Hepatocyte (in vitro differentiated cells): ENCODE measurements around the gene EPO.
A peak's percentile ranks its signal among the peaks of the same experiment; 100 is the strongest.

ENCODE experiments used
- EZH2 ChIP-seq: fragments of 200-600 bp; sonication (generic); IDR thresholded peaks from 2 replicates; pipeline ENCODE4 v1.6.1; 2016; ENCODE audit warnings: antibody characterized with exemption, mild to moderate bottlenecking, borderline replicate concordance
- TF ChIP-seq, protein P1 (sequence below): fragments of 200-600 bp; sonication (generic); IDR thresholded peaks from 2 replicates; pipeline ENCODE4 v1.5.1; 2016; ENCODE audit warnings: antibody characterized with exemption, mild to moderate bottlenecking; ENCODE audit not compliant: poor library complexity

DNA sequence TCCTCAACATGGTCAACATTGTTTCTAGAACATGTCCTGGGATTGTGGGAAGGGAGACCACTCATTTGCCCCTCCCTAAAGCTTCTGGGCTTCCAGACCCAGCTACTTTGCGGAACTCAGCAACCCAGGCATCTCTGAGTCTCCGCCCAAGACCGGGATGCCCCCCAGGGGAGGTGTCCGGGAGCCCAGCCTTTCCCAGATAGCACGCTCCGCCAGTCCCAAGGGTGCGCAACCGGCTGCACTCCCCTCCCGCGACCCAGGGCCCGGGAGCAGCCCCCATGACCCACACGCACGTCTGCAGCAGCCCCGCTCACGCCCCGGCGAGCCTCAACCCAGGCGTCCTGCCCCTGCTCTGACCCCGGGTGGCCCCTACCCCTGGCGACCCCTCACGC is at the start of gene EPO:
- TF ChIP-seq, protein P1, sequence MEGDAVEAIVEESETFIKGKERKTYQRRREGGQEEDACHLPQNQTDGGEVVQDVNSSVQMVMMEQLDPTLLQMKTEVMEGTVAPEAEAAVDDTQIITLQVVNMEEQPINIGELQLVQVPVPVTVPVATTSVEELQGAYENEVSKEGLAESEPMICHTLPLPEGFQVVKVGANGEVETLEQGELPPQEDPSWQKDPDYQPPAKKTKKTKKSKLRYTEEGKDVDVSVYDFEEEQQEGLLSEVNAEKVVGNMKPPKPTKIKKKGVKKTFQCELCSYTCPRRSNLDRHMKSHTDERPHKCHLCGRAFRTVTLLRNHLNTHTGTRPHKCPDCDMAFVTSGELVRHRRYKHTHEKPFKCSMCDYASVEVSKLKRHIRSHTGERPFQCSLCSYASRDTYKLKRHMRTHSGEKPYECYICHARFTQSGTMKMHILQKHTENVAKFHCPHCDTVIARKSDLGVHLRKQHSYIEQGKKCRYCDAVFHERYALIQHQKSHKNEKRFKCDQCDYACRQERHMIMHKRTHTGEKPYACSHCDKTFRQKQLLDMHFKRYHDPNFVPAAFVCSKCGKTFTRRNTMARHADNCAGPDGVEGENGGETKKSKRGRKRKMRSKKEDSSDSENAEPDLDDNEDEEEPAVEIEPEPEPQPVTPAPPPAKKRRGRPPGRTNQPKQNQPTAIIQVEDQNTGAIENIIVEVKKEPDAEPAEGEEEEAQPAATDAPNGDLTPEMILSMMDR = no peak
- peak; percentile 49 for TF ChIP-seq EZH2
